ENCODE measurements around the gene EPHA3. TPM values are rescaled to one million over a fixed set of nuclear protein-coding genes. Genes with fewer than 3 reads are reported as not detected.

Gene EPHA3
- total RNA-seq, 2 donors from 2014 or later: 1.3 to 6.0 TPM

GRCh38 chr3:89154416-89154815, 47.0 kb downstream of the EPHA3 start:
- Histone ChIP-seq H3K27ac (no peak overlapping the region), H3K36me3 (replicated peaks in 1 of 2; ENCODE audit: insufficient read depth in 1 of 2, low read depth in 2 of 2) (no peaks in the 10 kb centered on the region), H3K4me3 (no peak overlapping the region), H3K9me3 (no peaks in the 10 kb centered on the region), H3K4me1 (no peaks in the 10 kb centered on the region), H3K27me3 (no peaks in the 10 kb centered on the region)
- intact Hi-C loops (cut with DNase I): no loop called here
- DNase-seq (no peak), ATAC-seq (no peak)
- TF ChIP-seq CTCF (IDR thresholded peaks at IDR 0.05) (no peak), POLR2A (IDR thresholded peaks at IDR 0.05) (no peak)

DNA sequence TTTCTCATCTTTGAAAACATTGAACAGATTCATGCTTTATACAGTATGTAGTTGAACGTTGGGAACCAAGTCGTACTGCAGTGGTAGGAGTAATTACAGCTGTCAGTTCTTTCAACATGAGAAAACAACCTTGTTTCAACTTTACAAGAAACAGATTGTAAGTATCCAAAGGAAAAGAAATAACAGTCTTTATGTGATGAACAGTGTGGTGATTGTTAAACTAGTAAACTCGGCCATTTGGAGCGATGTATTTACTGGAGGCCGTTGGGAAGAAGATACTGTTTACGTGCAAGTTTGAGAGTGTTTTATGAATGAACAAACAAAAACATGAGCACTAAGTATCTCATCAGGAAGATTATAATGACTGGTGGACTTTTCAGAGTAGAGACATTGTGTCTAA, 48.4 kb downstream of the EPHA3 start:
- Histone ChIP-seq H3K9me3 (no peaks in the 10 kb centered on the region), H3K27ac (no peak overlapping the region), H3K36me3 (replicated peaks in 1 of 2; ENCODE audit: insufficient read depth in 1 of 2, low read depth in 2 of 2) (no peaks in the 10 kb centered on the region), H3K27me3 (no peaks in the 10 kb centered on the region), H3K4me1 (no peaks in the 10 kb centered on the region), H3K4me3 (no peak overlapping the region)
- TF ChIP-seq CTCF (IDR thresholded peaks at IDR 0.05) (no peak), POLR2A (IDR thresholded peaks at IDR 0.05) (no peak)
- DNase-seq (no peak), ATAC-seq (no peak)
- WGBS, 2 donors: 79% methylated on average over 6 of the region's 6 CpGs
- intact Hi-C loops (cut with DNase I): no loop called here

- intact Hi-C loops (cut with DNase I): no loop called here
- no peaks in the 10 kb centered on the region for H3K27me3 ChIP-seq
- TF ChIP-seq CTCF (IDR thresholded peaks at IDR 0.05) (no peak), POLR2A (IDR thresholded peaks at IDR 0.05) (no peak)
- H3K36me3 ChIP-seq (replicated peaks in 1 of 2; ENCODE audit: insufficient read depth in 1 of 2, low read depth in 2 of 2): no peaks in the 10 kb centered on the region
- H3K27ac ChIP-seq: no peak overlapping the region
- ATAC-seq (no peak), DNase-seq (no peak)
- no peaks in the 10 kb centered on the region for H3K4me1 ChIP-seq
- 83 to 90% methylated on average over 3 of the region's 3 CpGs for WGBS, 2 donors
- H3K9me3 ChIP-seq: no peaks in the 10 kb centered on the region
- H3K4me3 ChIP-seq: no peak overlapping the region
Observed at GRCh38 chr3:89157575-89157974, 50.2 kb downstream of the EPHA3 start.

- no peaks in the 10 kb centered on the region for H3K36me3 ChIP-seq (replicated peaks in 1 of 2; ENCODE audit: insufficient read depth in 1 of 2, low read depth in 2 of 2)
- no peak overlapping the region for H3K4me3 ChIP-seq
- H3K4me1 ChIP-seq: no peaks in the 10 kb centered on the region
- no peaks in the 10 kb centered on the region for H3K9me3 ChIP-seq
- intact Hi-C loops (cut with DNase I): no loop called here
- TF ChIP-seq POLR2A (IDR thresholded peaks at IDR 0.05) (no peak), CTCF (IDR thresholded peaks at IDR 0.05) (no peak)
- no peaks in the 10 kb centered on the region for H3K27me3 ChIP-seq
- no peak overlapping the region for H3K27ac ChIP-seq
- DNase-seq (no peak), ATAC-seq (no peak)
- WGBS, 2 donors: 94 to 95% methylated on average over 2 of the region's 2 CpGs
Observed at GRCh38 chr3:89159605-89160004, 52.2 kb downstream of the EPHA3 start.

DNA sequence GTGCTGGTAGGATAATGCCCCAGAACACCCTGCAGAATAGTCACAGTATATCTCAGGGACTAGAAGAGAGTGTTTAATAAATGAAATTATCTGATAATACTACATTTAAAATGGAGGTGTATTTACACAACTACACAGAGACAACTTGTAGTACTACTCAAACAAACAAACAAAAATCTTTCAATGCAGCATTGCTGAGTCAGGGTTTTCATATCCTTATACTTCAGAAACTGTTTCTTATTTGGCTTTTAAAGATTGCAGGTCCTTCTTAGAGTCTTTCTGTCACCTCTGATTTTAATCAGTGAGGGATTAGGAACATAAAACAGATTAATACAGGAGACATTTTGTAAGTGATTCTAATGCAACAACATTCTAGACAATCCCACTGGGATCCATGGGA, 57.4 kb downstream of the EPHA3 start:
- no peaks in the 10 kb centered on the region for H3K4me1 ChIP-seq
- H3K27ac ChIP-seq: no peak overlapping the region
- no peak overlapping the region for H3K4me3 ChIP-seq
- no peaks in the 10 kb centered on the region for H3K27me3 ChIP-seq
- no peaks in the 10 kb centered on the region for H3K9me3 ChIP-seq
- no peak for TF ChIP-seq POLR2A (IDR thresholded peaks at IDR 0.05)
- no peak for TF ChIP-seq CTCF (IDR thresholded peaks at IDR 0.05)
- ATAC-seq (no peak), DNase-seq (no peak)
- intact Hi-C loops (cut with DNase I): no loop called here
- no peaks in the 10 kb centered on the region for H3K36me3 ChIP-seq (replicated peaks in 1 of 2; ENCODE audit: insufficient read depth in 1 of 2, low read depth in 2 of 2)

Data from body of pancreas (tissue), 4 donors.